Transverse colon (tissue), 4 donors: ENCODE data around the gene CRK. TPM values are rescaled to one million over a fixed set of nuclear protein-coding genes. Genes with fewer than 3 reads are reported as not detected.

Experiments
- DNase-seq: peaks from one replicate; pipeline ENCODE4 v3.0.0-alpha.2; 2019
- H3K27ac ChIP-seq, 4 donors: fragments of 200-600 bp; sonication (generic); 2 replicates each; pipeline ENCODE4 v1.5.1; 2016 to 2018; ENCODE audit warnings: inconsistent platforms in 4 of 4
- H3K27me3 ChIP-seq: fragments of 200-600 bp; sonication (generic); 2 replicates; pipeline ENCODE4 v1.5.1; 2017; ENCODE audit warnings: inconsistent platforms
- H3K36me3 ChIP-seq, 4 donors: fragments of 200-600 bp; sonication (generic); 2 replicates each; pipeline ENCODE4 v1.5.1; 2017 to 2019; ENCODE audit warnings: inconsistent platforms in 4 of 4
- H3K4me1 ChIP-seq, 4 donors: fragments of 200-600 bp; sonication (generic); 2 replicates each; pipeline ENCODE4 v1.5.1; 2017 to 2020; ENCODE audit warnings: inconsistent platforms in 4 of 4
- H3K4me3 ChIP-seq, 4 donors: fragments of 200-600 bp; sonication (generic); 1 replicate in 1 of 4; 2 replicates in 3 of 4; pipeline versions ENCODE4 v1.5.1 to v1.6.1; 2017 to 2019; ENCODE audit warnings: inconsistent platforms in 4 of 4
- H3K9me3 ChIP-seq, 2 donors: fragments of 200-600 bp; sonication (generic); 2 replicates each; pipeline ENCODE4 v1.5.1; 2017 to 2019; ENCODE audit warnings: inconsistent platforms in 2 of 2
- EP300 ChIP-seq: sonication (generic); formaldehyde crosslinking; IDR thresholded peaks from one replicate; pipeline ENCODE4 v1.6.1; 2017; ENCODE audit warnings: antibody characterized with exemption, low read depth
- POLR2A ChIP-seq: fragments of 450-650 bp; IDR thresholded peaks from one replicate; pipeline ENCODE4 v1.6.1; 2016; ENCODE audit warnings: antibody characterized with exemption, mild to moderate bottlenecking, moderate library complexity
- POLR2AphosphoS5 ChIP-seq, 3 donors: sonication (generic); formaldehyde crosslinking; IDR thresholded peaks; one replicate each; pipeline ENCODE4 v1.6.1; 2016; ENCODE audit warnings: antibody characterized with exemption in 3 of 3
- WGBS, 2 donors: methylation state at CpG; one replicate each; pipeline ENCODE4 v1.1.5; 2018; ENCODE audit warnings: low coverage in 1 of 2; 5-methylcytosine and 5-hydroxymethylcytosine counted together
- in situ Hi-C, 4 donors: fragments of 200-750 bp; cut with MboI; loops; one replicate each; pipeline versions ENCODE4 v1.15.0 to v1.15.1; 2017; ENCODE audit warnings: low sequenced_read_pairs in 3 of 4, low pct_ligation_motif_present in 1 of 4, low pct_unique_long_range_greater_than_20kb in 1 of 4
- intact Hi-C: fragments of 100-400 bp; cut with DNase I; formaldehyde crosslinking; loops from one replicate; pipeline ENCODE4 v1.15.1; 2023; ENCODE audit warnings: low total_unique reads
- total RNA-seq, 4 donors: library from RNA; depleted of rRNA; stranded (reverse); fragments of >200 nt; gene quantifications; one replicate each; pipeline ENCODE4 v1.1.0, GENCODE V29; 2016
- TF ChIP-seq, protein P1 (sequence below), 5 experiments: fragments of 200-600 bp in 3 of 5; fragments of 450-650 bp in 2 of 5; sonication (generic) in 3 of 5; IDR thresholded peaks; 1 replicate in 2 of 5; 2 replicates in 3 of 5; pipeline ENCODE4 v1.5.1; 2016 to 2017; ENCODE audit warnings: antibody characterized with exemption in 5 of 5, inconsistent platforms in 3 of 5, mild to moderate bottlenecking in 2 of 5, moderate library complexity in 1 of 5

The CRK gene
- total RNA-seq, 4 donors from 2014 or later, result 33.4 to 95.3 (median 63.4) TPM

DNA sequence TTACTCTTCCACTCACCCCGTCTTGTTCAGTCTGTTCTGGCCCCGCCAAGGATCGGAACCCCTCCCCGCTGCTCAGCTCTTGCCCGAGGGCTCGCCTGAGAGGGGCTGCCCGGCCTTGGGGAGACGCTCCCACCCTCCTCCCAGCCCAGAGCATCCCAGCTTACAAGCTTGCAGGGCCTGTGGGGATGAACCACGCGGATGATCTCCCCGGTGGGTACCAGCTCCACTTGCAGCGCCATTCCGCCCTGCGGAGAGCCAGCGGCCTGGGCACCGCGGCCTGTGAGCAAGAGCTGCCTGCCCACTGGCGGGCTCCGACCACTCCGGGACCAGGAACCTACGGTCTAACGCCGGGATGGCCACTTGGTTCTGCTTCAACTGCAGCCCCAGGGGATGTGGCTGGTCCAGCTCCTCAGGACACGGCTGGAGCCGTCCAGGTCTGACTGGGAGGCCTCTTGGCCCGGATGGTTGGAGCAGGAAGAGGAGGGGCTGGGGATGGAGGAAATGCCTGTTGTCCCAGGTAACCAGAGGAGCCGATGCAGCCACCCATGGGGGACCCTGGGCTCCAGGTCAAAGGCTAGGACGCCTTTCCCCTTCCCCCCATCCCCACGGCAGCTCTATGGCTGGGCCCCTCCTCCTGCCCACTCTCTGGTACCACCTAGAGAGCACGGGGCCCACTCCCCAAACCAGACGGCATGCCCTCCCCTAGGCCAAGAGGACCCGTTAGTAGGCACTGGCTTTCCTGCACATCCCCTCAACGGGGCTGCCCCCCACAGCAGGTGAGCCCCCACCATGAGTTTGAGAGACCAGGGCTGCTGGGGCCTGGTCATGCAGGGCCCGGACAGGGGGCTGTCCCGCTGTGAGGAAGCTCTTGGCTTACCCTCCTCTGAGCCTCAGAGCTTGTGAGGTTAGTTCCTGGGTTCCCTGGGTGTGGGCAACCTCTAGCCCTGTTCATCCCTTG, 36.5 kb upstream of the CRK start, which contains the start of gene MYO1C:
TSS of gene MYO1C (minus strand) at position 438 of the 958 bp plus-strand sequence. CDS start at position 239, 199 bp downstream.
- H3K4me1 ChIP-seq, result peaks cover 44 to 65% (median 55%) of the 10 kb centered on the region in 4 donors
- no peaks in the 10 kb centered on the region for H3K9me3 ChIP-seq
- peak within 1 kb of the TSS; percentile 94 to 99 (median 97) for H3K27ac ChIP-seq
- intact Hi-C loops, result no loop called here
- peak within 1 kb of the TSS; percentile 48 to 80 (median 70) for H3K4me3 ChIP-seq
- TF ChIP-seq EP300 (no peak), POLR2AphosphoS5 (IDR thresholded peaks at IDR 0.05) (peak in 2 of 3 donors; percentile 14 to 34), POLR2A (no peak)
- TF ChIP-seq, protein P1, sequence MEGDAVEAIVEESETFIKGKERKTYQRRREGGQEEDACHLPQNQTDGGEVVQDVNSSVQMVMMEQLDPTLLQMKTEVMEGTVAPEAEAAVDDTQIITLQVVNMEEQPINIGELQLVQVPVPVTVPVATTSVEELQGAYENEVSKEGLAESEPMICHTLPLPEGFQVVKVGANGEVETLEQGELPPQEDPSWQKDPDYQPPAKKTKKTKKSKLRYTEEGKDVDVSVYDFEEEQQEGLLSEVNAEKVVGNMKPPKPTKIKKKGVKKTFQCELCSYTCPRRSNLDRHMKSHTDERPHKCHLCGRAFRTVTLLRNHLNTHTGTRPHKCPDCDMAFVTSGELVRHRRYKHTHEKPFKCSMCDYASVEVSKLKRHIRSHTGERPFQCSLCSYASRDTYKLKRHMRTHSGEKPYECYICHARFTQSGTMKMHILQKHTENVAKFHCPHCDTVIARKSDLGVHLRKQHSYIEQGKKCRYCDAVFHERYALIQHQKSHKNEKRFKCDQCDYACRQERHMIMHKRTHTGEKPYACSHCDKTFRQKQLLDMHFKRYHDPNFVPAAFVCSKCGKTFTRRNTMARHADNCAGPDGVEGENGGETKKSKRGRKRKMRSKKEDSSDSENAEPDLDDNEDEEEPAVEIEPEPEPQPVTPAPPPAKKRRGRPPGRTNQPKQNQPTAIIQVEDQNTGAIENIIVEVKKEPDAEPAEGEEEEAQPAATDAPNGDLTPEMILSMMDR (IDR thresholded peaks at IDR 0.05), result no peak
- no peak for DNase-seq
- no peaks in the 10 kb centered on the region for H3K27me3 ChIP-seq
- H3K36me3 ChIP-seq, result peaks cover 0 to 9% (median 0%) of the 10 kb centered on the region in 4 donors
- 69% methylated on average over 34 of the region's 35 CpGs; no CpG with 5 or more reads in 1 of the 2 donors for WGBS, 2 donors
- in situ Hi-C loops, result no loop called here

- Histone ChIP-seq H3K27ac (peak overlapping the region; percentile 94 to 99 (median 98)), H3K4me3 (peak overlapping the region; percentile 65 to 80 (median 76)), H3K4me1 (peaks cover 48 to 73% (median 64%) of the 10 kb centered on the region in 4 donors), H3K9me3 (no peaks in the 10 kb centered on the region), H3K36me3 (peaks cover 0 to 8% (median 0%) of the 10 kb centered on the region in 4 donors), H3K27me3 (no peaks in the 10 kb centered on the region)
- intact Hi-C loops, result no loop called here
- in situ Hi-C loops, result no loop called here
- TF ChIP-seq POLR2A, result no peak
- TF ChIP-seq, protein P1 (IDR thresholded peaks at IDR 0.05), result no peak
- TF ChIP-seq POLR2AphosphoS5 (IDR thresholded peaks at IDR 0.05), result no peak
- no peak for TF ChIP-seq EP300
- peak; percentile 84 for DNase-seq
- WGBS, 2 donors, result 1% methylated on average over 63 of the region's 94 CpGs; no CpG with 5 or more reads in 1 of the 2 donors
Observed at GRCh38 chr17:1491443-1492248, 35.6 kb upstream of the CRK start.

- Histone ChIP-seq H3K4me1 (peaks cover 45 to 78% (median 70%) of the 10 kb centered on the region in 4 donors), H3K36me3 (peaks cover 0 to 2% (median 0%) of the 10 kb centered on the region in 4 donors), H3K27me3 (no peaks in the 10 kb centered on the region), H3K27ac (peak overlapping the region; percentile 94 to 99 (median 98)), H3K9me3 (no peaks in the 10 kb centered on the region), H3K4me3 (peak overlapping the region; percentile 65 to 80 (median 76))
- peak; percentile 84 for DNase-seq
- in situ Hi-C loops (no loop called here), intact Hi-C loops (no loop called here)
- TF ChIP-seq EP300 (no peak), POLR2A (peak; percentile 72), POLR2AphosphoS5 (IDR thresholded peaks at IDR 0.05) (peak; percentile 67 to 78 (median 70))
- TF ChIP-seq, protein P1 (IDR thresholded peaks at IDR 0.05), result no peak
- 0% methylated on average over 50 of the region's 52 CpGs; no CpG with 5 or more reads in 1 of the 2 donors for WGBS, 2 donors
Observed at GRCh38 chr17:1490643-1491442, 34.8 kb upstream of the CRK start.
